Uterus (tissue), 4 donors: ENCODE results near the gene APOBEC3G. TPM values are rescaled to one million over a fixed set of nuclear protein-coding genes. Genes with fewer than 3 reads are reported as not detected.

Experiments
- DNase-seq, 2 donors: peaks; one replicate each; pipeline ENCODE4 v3.0.0-alpha.2; 2019 to 2020
- H3K27ac ChIP-seq, 2 donors: fragments of 200-600 bp; sonication (generic); 1 replicate in 1 of 2; 2 replicates in 1 of 2; pipeline ENCODE4 v1.5.1; 2016 to 2018
- H3K27me3 ChIP-seq, 2 donors: fragments of 200-600 bp; sonication (generic); one replicate each; pipeline ENCODE4 v1.5.1; 2018 to 2019; ENCODE audit warnings: control low read depth in 1 of 2
- H3K36me3 ChIP-seq, 2 donors: fragments of 200-600 bp; sonication (generic); one replicate each; pipeline ENCODE4 v1.5.1; 2019; ENCODE audit warnings: control low read depth in 1 of 2
- H3K4me1 ChIP-seq, 2 donors: fragments of 200-600 bp; sonication (generic); one replicate each; pipeline ENCODE4 v1.5.1; 2018 to 2019; ENCODE audit warnings: control low read depth in 1 of 2
- H3K4me3 ChIP-seq, 2 donors: fragments of 200-600 bp; sonication (generic); 1 replicate in 1 of 2; 2 replicates in 1 of 2; pipeline ENCODE4 v1.5.1; 2018 to 2019; ENCODE audit warnings: mild to moderate bottlenecking in 1 of 2
- H3K9me3 ChIP-seq, 2 donors: fragments of 200-600 bp; sonication (generic); one replicate each; pipeline ENCODE4 v1.5.1; 2019; ENCODE audit warnings: control low read depth in 1 of 2
- POLR2A ChIP-seq, 2 donors: fragments of 450-650 bp; IDR thresholded peaks; one replicate each; pipeline ENCODE4 v1.6.1; 2016; ENCODE audit warnings: antibody characterized with exemption in 2 of 2, mild to moderate bottlenecking in 1 of 2, moderate library complexity in 1 of 2
- intact Hi-C: fragments of 100-400 bp; cut with DNase I; formaldehyde crosslinking; loops from one replicate; pipeline ENCODE4 v1.15.1; 2023; ENCODE audit warnings: low total_unique reads
- total RNA-seq, 4 donors: library from RNA; depleted of rRNA in 3 of 4; stranded (reverse); fragments of >200 nt in 3 of 4; gene quantifications; one replicate each; pipeline versions ENCODE4 v1.1.0 to v1.2.4, GENCODE V29; 2014 to 2023
- TF ChIP-seq, protein P1 (sequence below), 4 experiments: fragments of 200-600 bp in 2 of 4; fragments of 450-650 bp in 2 of 4; sonication (generic) in 2 of 4; IDR thresholded peaks; one replicate each; pipeline ENCODE4 v1.5.1; 2016 to 2019; ENCODE audit warnings: antibody characterized with exemption in 4 of 4, mild to moderate bottlenecking in 2 of 4, moderate library complexity in 1 of 4
- donor health status: DM: yes; HTN: yes; CAD: no.

APOBEC3G gene
- total RNA-seq, 4 donors from 2014 or later: 5.9 to 36.1 (median 21.6) TPM

DNA sequence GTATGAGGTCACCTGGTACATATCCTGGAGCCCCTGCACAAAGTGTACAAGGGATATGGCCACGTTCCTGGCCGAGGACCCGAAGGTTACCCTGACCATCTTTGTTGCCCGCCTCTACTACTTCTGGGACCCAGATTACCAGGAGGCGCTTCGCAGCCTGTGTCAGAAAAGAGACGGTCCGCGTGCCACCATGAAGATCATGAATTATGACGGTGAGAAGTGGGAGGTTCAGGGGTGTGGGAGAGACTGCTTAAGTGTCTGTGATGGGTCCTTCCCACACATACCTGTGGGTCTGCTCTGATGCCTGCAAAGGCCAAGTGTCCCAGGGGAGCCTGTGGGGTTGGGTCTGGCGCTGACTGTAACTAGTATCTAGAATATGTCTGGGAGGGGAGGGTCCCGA is 3.9 kb downstream of the APOBEC3G start:
- no peak overlapping the region for H3K27ac ChIP-seq

DNA sequence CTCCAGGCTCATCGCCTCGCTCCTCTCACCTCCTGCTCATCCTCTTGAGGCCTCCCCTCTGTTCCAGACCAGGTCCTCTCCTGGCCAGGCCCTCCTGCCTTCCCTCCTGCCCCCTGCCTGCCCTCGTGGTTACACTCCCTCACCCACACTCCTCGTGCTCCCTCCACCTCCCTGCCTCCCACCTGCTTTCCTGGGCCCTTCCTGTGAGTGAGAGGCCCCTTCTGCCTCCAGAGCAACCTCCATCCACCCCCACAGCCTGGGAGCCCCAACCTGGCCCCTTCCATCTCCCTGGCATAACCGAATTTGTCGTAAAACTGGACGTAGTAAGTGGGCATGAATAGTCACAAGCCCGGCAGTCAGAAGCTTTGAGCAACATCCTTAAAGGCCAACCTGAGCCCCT is 4.5 kb downstream of the APOBEC3G start:
- Histone ChIP-seq H3K27me3 (no peaks in the 10 kb centered on the region), H3K4me3 (no peak overlapping the region), H3K27ac (no peak overlapping the region), H3K9me3 (no peaks in the 10 kb centered on the region), H3K4me1 (peaks cover 0 to 10% of the 10 kb centered on the region in 2 donors), H3K36me3 (no peaks in the 10 kb centered on the region)
- TF ChIP-seq, protein P1, sequence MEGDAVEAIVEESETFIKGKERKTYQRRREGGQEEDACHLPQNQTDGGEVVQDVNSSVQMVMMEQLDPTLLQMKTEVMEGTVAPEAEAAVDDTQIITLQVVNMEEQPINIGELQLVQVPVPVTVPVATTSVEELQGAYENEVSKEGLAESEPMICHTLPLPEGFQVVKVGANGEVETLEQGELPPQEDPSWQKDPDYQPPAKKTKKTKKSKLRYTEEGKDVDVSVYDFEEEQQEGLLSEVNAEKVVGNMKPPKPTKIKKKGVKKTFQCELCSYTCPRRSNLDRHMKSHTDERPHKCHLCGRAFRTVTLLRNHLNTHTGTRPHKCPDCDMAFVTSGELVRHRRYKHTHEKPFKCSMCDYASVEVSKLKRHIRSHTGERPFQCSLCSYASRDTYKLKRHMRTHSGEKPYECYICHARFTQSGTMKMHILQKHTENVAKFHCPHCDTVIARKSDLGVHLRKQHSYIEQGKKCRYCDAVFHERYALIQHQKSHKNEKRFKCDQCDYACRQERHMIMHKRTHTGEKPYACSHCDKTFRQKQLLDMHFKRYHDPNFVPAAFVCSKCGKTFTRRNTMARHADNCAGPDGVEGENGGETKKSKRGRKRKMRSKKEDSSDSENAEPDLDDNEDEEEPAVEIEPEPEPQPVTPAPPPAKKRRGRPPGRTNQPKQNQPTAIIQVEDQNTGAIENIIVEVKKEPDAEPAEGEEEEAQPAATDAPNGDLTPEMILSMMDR (IDR thresholded peaks at IDR 0.05): no peak
- TF ChIP-seq POLR2A (IDR thresholded peaks at IDR 0.05): no peak
- no peak for DNase-seq
- intact Hi-C loops: no loop called here

More for the DNA sequence above, 3.9 kb downstream of the APOBEC3G start:
- no peaks in the 10 kb centered on the region for H3K36me3 ChIP-seq
- intact Hi-C loops: no loop called here
- peaks cover 0 to 10% of the 10 kb centered on the region in 2 donors for H3K4me1 ChIP-seq
- TF ChIP-seq POLR2A (IDR thresholded peaks at IDR 0.05): no peak
- TF ChIP-seq, protein P1 (IDR thresholded peaks at IDR 0.05): no peak
- DNase-seq: no peak
- no peaks in the 10 kb centered on the region for H3K27me3 ChIP-seq
- H3K4me3 ChIP-seq: no peak overlapping the region
- H3K9me3 ChIP-seq: no peaks in the 10 kb centered on the region

DNA sequence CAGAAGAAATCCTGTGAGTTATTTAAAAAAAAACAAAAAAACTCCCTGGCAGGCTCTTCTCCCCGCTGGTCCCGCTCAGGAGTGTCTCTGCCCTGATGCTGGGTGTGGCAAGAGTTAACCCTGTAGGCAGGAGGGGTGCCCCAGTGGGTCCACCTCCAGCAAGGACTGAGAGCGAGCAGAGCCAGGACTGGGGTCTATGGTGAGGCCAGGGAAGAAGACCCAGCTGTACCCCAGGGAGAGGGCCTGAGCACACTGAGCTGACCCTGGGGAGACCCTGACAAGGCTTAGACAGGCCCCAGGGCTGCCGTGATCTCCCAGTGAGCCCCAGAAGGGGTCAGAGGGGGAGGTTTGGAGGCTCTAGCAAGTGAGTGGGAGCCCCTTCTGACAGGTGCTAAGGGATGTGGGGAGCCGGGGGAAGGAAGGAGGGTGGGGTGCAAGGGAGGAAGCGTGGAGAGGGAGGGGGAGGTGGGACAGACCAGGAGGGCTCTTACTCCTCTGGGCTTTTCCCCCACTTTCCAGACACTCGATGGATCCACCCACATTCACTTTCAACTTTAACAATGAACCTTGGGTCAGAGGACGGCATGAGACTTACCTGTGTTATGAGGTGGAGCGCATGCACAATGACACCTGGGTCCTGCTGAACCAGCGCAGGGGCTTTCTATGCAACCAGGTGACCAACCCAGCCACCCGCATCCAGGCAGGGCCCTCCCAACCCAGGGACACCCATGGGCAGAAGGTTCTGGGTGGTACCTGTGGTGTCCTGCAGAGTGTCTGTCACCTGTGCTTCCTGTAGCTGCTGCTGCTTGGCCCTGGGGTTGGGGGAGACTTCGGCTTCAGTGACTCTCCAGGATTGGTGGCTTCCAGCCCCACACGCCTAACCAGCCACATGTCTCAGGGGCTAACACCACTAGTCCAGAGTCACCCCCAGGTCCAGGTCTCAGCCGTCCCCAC is 6.4 kb downstream of the APOBEC3G start:
- Histone ChIP-seq H3K36me3 (no peaks in the 10 kb centered on the region), H3K4me3 (no peak overlapping the region), H3K9me3 (no peaks in the 10 kb centered on the region), H3K27ac (no peak overlapping the region), H3K27me3 (no peaks in the 10 kb centered on the region), H3K4me1 (no peaks in the 10 kb centered on the region)
- no peak for TF ChIP-seq POLR2A (IDR thresholded peaks at IDR 0.05)
- TF ChIP-seq, protein P1 (IDR thresholded peaks at IDR 0.05): no peak
- no peak for DNase-seq
- intact Hi-C loops: no loop called here

DNA sequence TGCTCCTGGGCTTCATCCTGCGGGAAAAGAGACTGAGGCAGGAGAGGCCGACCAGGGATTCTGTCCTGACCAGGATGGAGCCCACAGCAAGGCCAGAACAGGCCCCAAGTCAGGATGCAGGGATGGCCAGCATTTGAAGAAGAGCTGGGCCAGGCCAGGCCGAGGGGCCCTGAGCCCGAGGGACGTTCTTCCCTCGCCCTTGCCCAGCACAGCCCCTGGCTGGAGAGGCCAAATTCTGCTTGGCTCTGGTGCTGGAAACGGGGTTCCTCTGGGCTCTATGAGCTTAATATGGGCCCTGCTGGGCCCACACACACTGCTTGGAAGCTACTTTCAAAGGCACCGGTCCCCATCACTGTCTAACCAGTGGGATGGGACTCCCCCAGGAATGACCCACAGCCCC is 7.6 kb downstream of the APOBEC3G start:
- TF ChIP-seq, protein P1 (IDR thresholded peaks at IDR 0.05): no peak
- TF ChIP-seq POLR2A (IDR thresholded peaks at IDR 0.05): no peak
- H3K9me3 ChIP-seq: no peaks in the 10 kb centered on the region
- no peaks in the 10 kb centered on the region for H3K27me3 ChIP-seq
- intact Hi-C loops: no loop called here
- no peaks in the 10 kb centered on the region for H3K36me3 ChIP-seq
- H3K4me3 ChIP-seq: no peak overlapping the region
- no peaks in the 10 kb centered on the region for H3K4me1 ChIP-seq
- DNase-seq: no peak
- H3K27ac ChIP-seq: no peak overlapping the region

DNA sequence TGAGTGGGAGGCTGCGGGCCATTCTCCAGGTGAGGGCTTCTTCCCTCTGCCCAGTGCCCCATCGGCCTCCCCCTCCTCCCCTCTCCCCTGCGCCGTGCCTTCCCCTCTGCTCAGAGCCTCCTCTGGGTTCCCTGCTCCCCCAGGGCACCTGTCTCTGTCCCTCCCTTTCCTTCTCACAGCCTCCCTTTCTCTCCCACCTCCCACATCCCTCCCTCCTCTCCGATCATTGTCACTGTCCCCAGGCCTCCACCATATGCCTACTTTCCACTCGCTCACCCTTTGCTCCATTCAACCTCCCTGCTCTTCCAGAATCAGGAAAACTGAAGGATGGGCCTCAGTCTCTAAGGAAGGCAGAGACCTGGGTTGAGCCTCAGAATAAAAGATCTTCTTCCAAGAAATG is 10.0 kb downstream of the APOBEC3G start:
- TF ChIP-seq, protein P1 (IDR thresholded peaks at IDR 0.05): no peak
- no peak for TF ChIP-seq POLR2A (IDR thresholded peaks at IDR 0.05)

More for the DNA sequence above, 10.0 kb downstream of the APOBEC3G start:
- Histone ChIP-seq H3K27me3 (no peaks in the 10 kb centered on the region), H3K4me1 (no peaks in the 10 kb centered on the region), H3K9me3 (no peaks in the 10 kb centered on the region), H3K4me3 (no peak overlapping the region), H3K27ac (no peak overlapping the region), H3K36me3 (no peaks in the 10 kb centered on the region)
- DNase-seq: no peak
- intact Hi-C loops: no loop called here
